HCT116 (cell line): ENCODE measurements around the gene TENM4. TPM values are rescaled to one million over a fixed set of nuclear protein-coding genes. Genes with fewer than 3 reads are reported as not detected.

ENCODE experiments used
- ATAC-seq: fragments of 200-7000 bp; cut with Tn5 transposase; 2 replicates; pipeline ENCODE4 v1.9.1; 2020; ENCODE audit warnings: mild to moderate bottlenecking, moderate library complexity
- BruUV-seq: library from RNA; stranded (reverse); fragments of 400-500 nt; replicated peaks from 2 replicates; lab custom pipeline; 2021; lab: Mats Ljungman, UMichigan
- CTCF ChIA-PET: fragments of 300-600 bp; sonication (Branson Sonifier 250); formaldehyde crosslinking; loops from one replicate; lab custom pipeline; 2021; ENCODE audit warnings: antibody characterized with exemption; lab: Charles Lee
- POLR2A ChIA-PET: fragments of 300-600, 350-600 bp; sonication (Branson Sonifier 250); formaldehyde crosslinking; loops from one replicate; lab custom pipeline; 2021; ENCODE audit warnings: antibody characterized with exemption; lab: Charles Lee
- RAD21 ChIA-PET, 2 experiments: fragments of 300-600 bp; sonication (Branson Sonifier 250); formaldehyde crosslinking; loops; one replicate each; lab custom pipeline; 2023; ENCODE audit warnings: low total read pairs in 2 of 2; ENCODE audit not compliant: uncharacterized antibody in 2 of 2, unreplicated experiment in 2 of 2, low non-redundant PET in 1 of 2; lab: Charles Lee
- DNase-seq: peaks from one replicate; pipeline ENCODE4 v3.0.0-alpha.2; 2010; ENCODE audit warnings: low read depth, low spot score
- H2AFZ ChIP-seq: fragments of 200-600 bp; shearing (Covaris generic), sonication (generic); 2 replicates; pipeline ENCODE4 v1.6.1; 2017; ENCODE audit warnings: low read depth, mixed run types, mixed read lengths, antibody characterized with exemption, low read length; ENCODE audit not compliant: poor library complexity, severe bottlenecking
- H3K27ac ChIP-seq: 2 replicates; pipeline ENCODE4 v1.5.1; 2012; ENCODE audit warnings: low read depth, low read length
- H3K27me3 ChIP-seq: fragments of 200-600 bp; sonication (generic); 2 replicates; pipeline ENCODE4 v1.6.1; 2016; ENCODE audit warnings: mixed run types, low read length, mixed read lengths; ENCODE audit not compliant: insufficient read depth
- H3K36me3 ChIP-seq, 2 experiments: fragments of 200-500 bp in 1 of 2; fragments of 200-600 bp in 1 of 2; sonication (Bioruptor generic) in 1 of 2; sonication (generic) in 1 of 2; 2 replicates each; pipeline versions ENCODE4 v1.5.1 to v1.6.1; 2014 to 2016; ENCODE audit warnings: low read length in 2 of 2, inconsistent platforms in 1 of 2, mixed read lengths in 1 of 2, mixed run types in 1 of 2; ENCODE audit not compliant: insufficient read depth in 2 of 2, control insufficient read depth in 1 of 2
- H3K4me1 ChIP-seq, 2 experiments: fragments of 200-600 bp in 1 of 2; sonication (generic) in 1 of 2; 2 replicates each; pipeline versions ENCODE4 v1.5.1 to v1.6.1; 2012 to 2017; ENCODE audit warnings: low read length in 2 of 2, inconsistent platforms in 1 of 2, mild to moderate bottlenecking in 1 of 2, mixed read lengths in 1 of 2, mixed run types in 1 of 2, moderate library complexity in 1 of 2; ENCODE audit not compliant: insufficient read depth in 2 of 2, control insufficient read depth in 1 of 2
- H3K4me2 ChIP-seq: fragments of 200-600 bp; sonication (generic); 2 replicates; pipeline ENCODE4 v1.6.1; 2017; ENCODE audit warnings: mixed run types, low read length, mixed read lengths
- H3K4me3 ChIP-seq, 2 experiments: fragments of 200-600 bp in 1 of 2; sonication (generic) in 1 of 2; replicated peaks in 1 of 2; 2 replicates each; pipeline ENCODE4 v1.5.1; 2011 to 2016; ENCODE audit warnings: low read length in 2 of 2, control low read depth in 1 of 2, low read depth in 1 of 2, mild to moderate bottlenecking in 1 of 2, mixed read lengths in 1 of 2, mixed run types in 1 of 2
- H3K79me2 ChIP-seq: fragments of 200-600 bp; sonication (generic); 2 replicates; pipeline ENCODE4 v1.6.1; 2017; ENCODE audit warnings: mild to moderate bottlenecking, mixed run types, low read length, moderate library complexity, mixed read lengths; ENCODE audit not compliant: insufficient read depth
- H3K9ac ChIP-seq: fragments of 200-600 bp; sonication (generic); 2 replicates; pipeline ENCODE4 v1.6.1; 2016; ENCODE audit warnings: low read length, mixed read lengths
- H3K9me2 ChIP-seq: fragments of 200-600 bp; sonication (generic), shearing (Covaris generic); 2 replicates; pipeline ENCODE4 v1.6.1; 2017; ENCODE audit warnings: mixed run types, mild to moderate bottlenecking, moderate library complexity; ENCODE audit not compliant: insufficient read depth
- H3K9me3 ChIP-seq, 2 experiments: fragments of 200-500 bp in 1 of 2; fragments of 200-600 bp in 1 of 2; sonication (Bioruptor generic) in 1 of 2; sonication (generic) in 1 of 2; 2 replicates each; pipeline ENCODE4 v1.6.1; 2014 to 2017; ENCODE audit warnings: low read length in 2 of 2, mixed read lengths in 2 of 2, inconsistent platforms in 1 of 2, low read depth in 1 of 2, mild to moderate bottlenecking in 1 of 2, mixed run types in 1 of 2, moderate library complexity in 1 of 2; ENCODE audit not compliant: control insufficient read depth in 1 of 2, insufficient read depth in 1 of 2
- H4K20me1 ChIP-seq: fragments of 200-600 bp; sonication (generic), shearing (Covaris generic); 2 replicates; pipeline ENCODE4 v1.6.1; 2017; ENCODE audit warnings: mixed run types, mild to moderate bottlenecking, moderate library complexity; ENCODE audit not compliant: insufficient read depth
- EGR1 ChIP-seq: IDR thresholded peaks from 2 replicates; pipeline ENCODE4 v1.6.1; 2012; ENCODE audit warnings: low read depth
- JUND ChIP-seq: IDR thresholded peaks from 2 replicates; pipeline ENCODE4 v1.6.1; 2012
- MAX ChIP-seq: IDR thresholded peaks from 2 replicates; pipeline ENCODE4 v1.6.1; 2012
- POLR2AphosphoS5 ChIP-seq: IDR thresholded peaks from 2 replicates; pipeline ENCODE4 v1.6.1; 2011; ENCODE audit warnings: mild to moderate bottlenecking, low read depth, low read length, moderate library complexity
- REST ChIP-seq: IDR thresholded peaks from 2 replicates; pipeline ENCODE4 v1.6.1; 2012; ENCODE audit warnings: low read depth
- SP1 ChIP-seq: IDR thresholded peaks from 2 replicates; pipeline ENCODE4 v1.6.1; 2012; ENCODE audit warnings: low read depth
- SRF ChIP-seq: IDR thresholded peaks from 2 replicates; pipeline ENCODE4 v1.6.1; 2012; ENCODE audit warnings: low read depth
- TCF7L2 ChIP-seq: IDR thresholded peaks from 2 replicates; pipeline ENCODE4 v1.7.0; 2011; ENCODE audit warnings: borderline replicate concordance, inconsistent platforms; ENCODE audit not compliant: insufficient read depth, insufficient read length; ENCODE audit errors: extremely low read depth
- ZBTB33 ChIP-seq: IDR thresholded peaks from 2 replicates; pipeline ENCODE4 v1.6.1; 2011; ENCODE audit warnings: mild to moderate bottlenecking, low read length, moderate library complexity; ENCODE audit not compliant: insufficient replicate concordance; ENCODE audit errors: extremely low read depth
- ZFX ChIP-seq: fragments of 450-650 bp; IDR thresholded peaks from 2 replicates; pipeline ENCODE4 v1.6.1; 2017
- intact Hi-C: fragments of 100-400 bp; cut with micrococcal nuclease; formaldehyde crosslinking; loops from 2 replicates; pipeline ENCODE4 v1.10.0; 2022
- total RNA-seq: library from RNA; stranded (reverse); gene quantifications from one replicate; pipeline ENCODE4 v1.2.1, GENCODE V29; 2021; ENCODE audit not compliant: unreplicated experiment

TENM4 gene
- total RNA-seq, 1 experiment from 2014 or later = 0.05 TPM

- no peak for DNase-seq
- Histone ChIP-seq H3K4me3 (no peak overlapping the region), H2AFZ (no peak overlapping the region), H3K79me2 (no peaks in the 10 kb centered on the region), H3K36me3 (no peaks in the 10 kb centered on the region), H3K4me2 (no peak overlapping the region), H3K9me3 (no peaks in the 10 kb centered on the region), H3K9me2 (no peaks in the 10 kb centered on the region), H3K4me1 (no peaks in the 10 kb centered on the region), H3K27ac (no peak overlapping the region), H4K20me1 (no peaks in the 10 kb centered on the region), H3K27me3 (peaks cover 6% of the 10 kb centered on the region; the same call in 1 of the 2 replicates), H3K9ac (no peak overlapping the region)
- BruUV-seq = no TSS peak
- intact Hi-C loops = no loop called here
- ChIA-PET RAD21 (no interaction called here), POLR2A (no interaction called here), CTCF (no interaction called here)
- TF ChIP-seq TCF7L2 (no peak), MAX (no peak), ZFX (no peak), JUND (no peak), ZBTB33 (no peak), EGR1 (no peak), SRF (no peak), POLR2AphosphoS5 (no peak), SP1 (no peak), REST (no peak)
- ATAC-seq = no peak
Observed at GRCh38 chr11:79374727-79375126, 66.1 kb downstream of the TENM4 start.
